ENCODE measurements around the gene CDKN2D. TPM values are rescaled to one million over a fixed set of nuclear protein-coding genes. Genes with fewer than 3 reads are reported as not detected.

Gene CDKN2D
- total RNA-seq, 4 donors from 2014 or later: 5.1 to 18.9 (median 8.4) TPM

DNA sequence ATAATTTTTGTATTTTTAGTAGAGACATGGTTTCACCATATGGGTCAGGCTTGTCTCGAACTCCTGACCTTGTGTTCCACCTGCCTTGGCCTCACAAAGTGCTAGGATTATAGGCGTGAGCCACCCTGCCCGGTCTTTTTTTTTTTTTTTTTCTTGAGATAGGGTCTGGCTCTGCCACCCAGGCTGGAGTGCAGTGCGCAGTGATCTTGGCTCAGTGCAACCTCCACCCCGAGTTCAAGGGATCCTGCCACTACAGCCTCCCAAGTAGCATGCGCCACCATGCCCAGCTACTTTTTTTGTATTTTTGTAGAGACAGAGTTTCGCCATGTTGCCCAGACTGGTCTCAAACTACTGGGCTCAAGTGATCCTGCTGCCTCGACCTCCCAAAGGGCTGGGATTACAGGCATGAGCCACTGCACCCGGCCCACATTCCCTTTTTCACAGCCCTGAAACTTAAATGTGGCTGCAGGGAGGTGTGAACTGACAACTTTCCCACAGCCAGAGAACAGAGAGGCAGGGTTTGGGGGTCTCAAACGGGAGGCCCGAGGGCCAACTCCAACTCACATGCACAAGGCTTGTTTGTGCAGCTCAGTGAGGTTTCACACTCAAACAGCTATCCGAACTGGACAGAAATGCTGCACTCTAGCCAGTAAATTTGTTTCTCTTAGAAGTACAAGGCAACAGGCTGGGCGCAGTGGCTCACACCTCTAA, 47.2 kb downstream of the CDKN2D start:
- TF ChIP-seq, protein P1, sequence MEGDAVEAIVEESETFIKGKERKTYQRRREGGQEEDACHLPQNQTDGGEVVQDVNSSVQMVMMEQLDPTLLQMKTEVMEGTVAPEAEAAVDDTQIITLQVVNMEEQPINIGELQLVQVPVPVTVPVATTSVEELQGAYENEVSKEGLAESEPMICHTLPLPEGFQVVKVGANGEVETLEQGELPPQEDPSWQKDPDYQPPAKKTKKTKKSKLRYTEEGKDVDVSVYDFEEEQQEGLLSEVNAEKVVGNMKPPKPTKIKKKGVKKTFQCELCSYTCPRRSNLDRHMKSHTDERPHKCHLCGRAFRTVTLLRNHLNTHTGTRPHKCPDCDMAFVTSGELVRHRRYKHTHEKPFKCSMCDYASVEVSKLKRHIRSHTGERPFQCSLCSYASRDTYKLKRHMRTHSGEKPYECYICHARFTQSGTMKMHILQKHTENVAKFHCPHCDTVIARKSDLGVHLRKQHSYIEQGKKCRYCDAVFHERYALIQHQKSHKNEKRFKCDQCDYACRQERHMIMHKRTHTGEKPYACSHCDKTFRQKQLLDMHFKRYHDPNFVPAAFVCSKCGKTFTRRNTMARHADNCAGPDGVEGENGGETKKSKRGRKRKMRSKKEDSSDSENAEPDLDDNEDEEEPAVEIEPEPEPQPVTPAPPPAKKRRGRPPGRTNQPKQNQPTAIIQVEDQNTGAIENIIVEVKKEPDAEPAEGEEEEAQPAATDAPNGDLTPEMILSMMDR (IDR thresholded peaks at IDR 0.05; ENCODE audit: low read depth): no peak

DNA sequence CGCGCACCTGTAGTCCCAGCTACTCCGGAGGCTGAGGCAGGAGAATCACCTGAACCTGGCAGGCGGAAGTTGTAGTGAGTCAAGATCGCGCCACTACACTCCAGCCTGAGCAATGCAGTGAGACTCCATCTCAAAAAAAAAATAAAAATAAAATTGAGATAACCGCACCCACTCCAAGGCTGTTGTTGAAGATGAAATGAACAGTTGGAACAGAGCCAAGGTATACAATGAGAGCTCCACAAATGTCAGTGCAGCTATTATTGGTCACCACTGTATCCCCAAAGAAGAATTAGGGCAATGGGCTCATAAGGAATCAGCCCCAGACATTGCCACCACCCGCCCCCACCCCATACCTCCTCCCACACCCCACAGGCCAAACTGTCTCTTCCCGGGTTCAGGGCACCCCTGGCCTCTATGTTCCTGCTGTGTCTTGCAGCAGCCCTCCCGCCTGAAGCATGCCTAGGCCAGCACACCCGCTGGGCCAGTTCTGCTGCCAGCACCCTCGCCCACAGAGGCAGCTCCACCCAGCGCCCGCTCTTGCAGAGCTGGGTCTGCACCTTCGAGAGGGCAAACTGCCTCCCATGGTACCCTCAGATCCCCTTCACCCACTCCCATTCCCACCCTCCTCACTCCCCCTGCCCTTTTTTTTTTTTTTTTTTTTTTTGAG, 48.0 kb downstream of the CDKN2D start:
- TF ChIP-seq, protein P1 (IDR thresholded peaks at IDR 0.05; ENCODE audit: low read depth): no peak

DNA sequence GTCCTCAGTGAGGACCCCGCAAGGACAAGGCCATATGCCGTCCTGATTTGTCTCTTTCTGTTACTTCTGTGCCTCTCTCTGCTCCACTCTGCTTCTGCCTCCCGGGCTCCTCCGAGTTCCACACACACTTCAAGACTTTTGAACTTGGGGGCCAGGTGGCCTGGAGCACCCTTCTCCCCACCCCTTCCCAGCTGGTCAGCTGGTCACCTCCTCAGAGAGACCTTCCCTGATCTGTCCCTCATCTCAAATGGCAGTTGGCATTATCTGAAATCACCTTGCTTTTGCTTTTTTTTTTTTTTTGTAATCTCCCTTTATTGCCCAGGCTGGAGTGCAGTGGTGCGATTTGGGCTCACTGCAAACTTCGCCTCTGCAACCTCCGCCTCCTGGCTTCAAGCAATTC, 49.4 kb downstream of the CDKN2D start:
- TF ChIP-seq, protein P1 (IDR thresholded peaks at IDR 0.05; ENCODE audit: low read depth): no peak

DNA sequence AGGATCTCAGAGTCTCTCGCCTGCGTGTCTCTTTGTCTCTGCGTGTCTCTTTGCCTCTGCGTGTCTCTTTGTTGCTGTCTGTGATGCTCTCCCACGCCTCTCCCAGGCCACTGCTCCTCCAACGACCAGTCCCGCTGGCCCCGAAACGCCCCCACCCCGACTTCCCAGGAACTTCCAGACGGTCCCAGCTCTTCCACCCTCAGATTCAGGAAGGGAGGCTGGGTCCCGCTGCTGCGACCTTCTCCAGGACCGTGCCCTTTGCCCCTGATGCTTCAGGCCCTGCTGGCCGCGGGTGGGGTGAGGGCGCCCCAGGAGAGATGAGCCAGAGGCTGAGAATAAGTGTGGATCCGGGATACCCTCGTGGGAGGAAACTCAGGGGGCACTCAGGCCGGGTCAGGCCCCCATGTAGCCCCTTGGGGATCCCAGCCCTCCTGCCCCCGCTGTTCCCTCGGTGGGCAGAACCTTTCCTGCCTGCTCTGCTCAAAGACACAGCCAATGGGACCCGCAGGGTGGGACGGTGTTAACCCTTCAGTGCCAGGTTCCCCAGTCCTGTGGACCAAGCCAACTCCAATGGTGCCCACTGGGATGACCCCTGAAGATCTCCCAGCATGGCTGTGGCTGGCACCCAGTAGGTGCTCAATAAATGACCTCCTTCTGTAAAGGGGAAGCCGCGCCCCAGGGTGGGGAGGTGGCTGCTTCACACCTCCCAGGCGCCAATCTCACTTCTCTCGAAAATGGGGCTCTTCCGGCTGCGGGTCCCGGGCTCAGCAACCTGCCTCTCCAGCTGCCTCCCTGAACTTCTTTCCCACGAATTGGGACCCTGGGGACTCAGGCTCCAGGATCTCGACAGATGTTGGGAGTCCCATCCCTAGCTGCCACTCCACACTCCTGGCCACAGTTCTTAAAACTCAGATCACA, 50.1 kb downstream of the CDKN2D start:
- TF ChIP-seq, protein P1 (IDR thresholded peaks at IDR 0.05; ENCODE audit: low read depth): no peak

DNA sequence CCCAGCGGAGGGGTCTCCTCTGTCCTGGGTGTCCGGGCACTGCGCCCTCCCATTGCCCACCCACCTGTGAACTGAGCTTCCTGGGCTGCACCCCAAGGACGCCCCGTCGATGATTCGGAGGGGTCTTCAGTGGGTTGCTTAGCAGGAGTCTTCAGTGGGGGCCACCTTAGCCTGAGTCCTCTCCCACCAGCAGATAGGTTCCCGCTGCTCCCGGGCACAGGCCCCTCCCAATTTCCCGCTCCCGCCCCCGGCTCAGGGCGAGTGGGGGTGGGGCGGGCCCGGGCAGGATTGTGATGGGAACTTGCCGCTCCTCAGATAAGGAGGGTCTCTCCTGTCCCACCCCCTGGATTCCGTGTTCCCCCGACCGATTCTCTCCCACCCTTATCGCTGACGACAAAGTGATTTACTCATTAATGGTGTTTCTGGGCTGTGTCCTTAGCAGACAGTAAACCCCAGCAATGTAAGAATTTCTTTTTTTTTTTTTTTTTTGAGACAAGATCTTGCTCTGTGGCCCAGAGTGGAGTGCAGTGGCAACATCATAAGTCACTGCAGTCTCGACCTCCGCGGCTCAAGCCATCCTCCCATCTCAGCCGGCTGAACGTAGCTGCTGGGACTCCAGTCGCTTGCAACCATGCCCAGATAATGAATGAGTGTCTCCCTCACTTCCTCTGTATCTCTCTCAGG, 50.9 kb downstream of the CDKN2D start:
- TF ChIP-seq, protein P1 (IDR thresholded peaks at IDR 0.05; ENCODE audit: low read depth): no peak

DNA sequence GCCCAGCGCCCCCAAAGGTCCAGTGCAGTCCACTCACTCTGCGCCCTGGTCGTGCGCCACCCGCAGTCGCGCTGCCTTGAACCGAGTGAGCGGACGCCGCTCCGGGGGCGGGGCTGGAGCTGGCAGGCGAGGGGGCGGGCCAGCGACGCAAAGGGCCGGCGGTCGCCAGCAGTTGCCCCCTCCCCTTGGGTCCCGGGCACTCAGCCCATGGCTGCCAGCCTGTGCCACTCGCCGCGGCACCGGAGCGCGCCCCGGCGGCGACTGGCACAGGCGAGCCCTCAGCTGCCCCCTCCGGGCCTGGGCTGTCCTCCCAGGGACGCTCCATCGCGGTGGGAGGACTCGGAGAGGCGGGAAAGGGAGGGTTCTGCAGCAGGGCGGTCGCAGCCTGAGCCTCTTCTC, 51.4 kb downstream of the CDKN2D start, which contains the start of gene S1PR5:
Gene S1PR5 (minus strand): TSS at position 87 of the 399 bp plus-strand sequence. CDS start 2,436 bp downstream, outside the sequence.
- TF ChIP-seq, protein P1 (IDR thresholded peaks at IDR 0.05; ENCODE audit: low read depth): no peak
